ENCODE results near the gene SLC44A2.

The SLC44A2 gene

DNA sequence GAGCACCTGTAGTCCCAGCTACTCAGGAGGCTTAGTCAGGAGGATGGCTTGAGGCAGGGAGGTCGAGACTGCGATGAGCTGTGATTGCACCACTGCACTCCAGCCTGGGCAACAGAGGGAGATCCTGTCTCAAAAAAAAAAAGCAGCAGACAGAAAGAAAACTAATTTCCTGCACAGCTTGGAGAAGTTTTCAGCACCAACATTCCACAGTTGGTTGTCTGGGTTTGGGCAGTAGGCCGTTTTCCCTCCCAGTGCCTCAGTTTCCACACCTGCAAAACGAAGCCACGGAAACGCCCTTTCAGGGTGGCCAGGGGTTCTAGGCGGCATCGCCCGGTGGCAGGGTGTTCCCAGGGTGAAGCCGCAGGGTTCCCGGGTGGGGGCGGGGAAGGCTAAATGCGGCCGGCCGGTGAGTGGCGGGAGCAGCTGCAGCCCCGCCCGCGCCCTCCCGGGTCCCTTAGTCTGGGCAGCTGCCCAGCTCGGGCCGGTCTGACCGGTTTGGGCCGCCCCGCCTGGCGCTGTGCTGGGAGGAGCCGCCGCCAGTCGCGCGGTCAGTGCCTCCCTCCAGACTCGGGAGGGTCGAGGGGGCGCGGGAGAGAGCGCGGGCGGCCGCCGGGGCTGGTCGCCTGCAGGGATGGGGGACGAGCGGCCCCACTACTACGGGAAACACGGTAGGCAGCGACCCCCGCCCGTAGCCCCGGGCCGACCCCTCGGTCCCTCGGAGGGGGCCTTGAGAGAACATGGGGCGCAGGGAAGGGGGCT lies at the start of gene SLC44A2:
SLC44A2 (plus strand) TSS at position 551 of the 759 bp plus-strand sequence; CDS start at position 632, 81 bp downstream.
- no peak for DNase-seq

DNA sequence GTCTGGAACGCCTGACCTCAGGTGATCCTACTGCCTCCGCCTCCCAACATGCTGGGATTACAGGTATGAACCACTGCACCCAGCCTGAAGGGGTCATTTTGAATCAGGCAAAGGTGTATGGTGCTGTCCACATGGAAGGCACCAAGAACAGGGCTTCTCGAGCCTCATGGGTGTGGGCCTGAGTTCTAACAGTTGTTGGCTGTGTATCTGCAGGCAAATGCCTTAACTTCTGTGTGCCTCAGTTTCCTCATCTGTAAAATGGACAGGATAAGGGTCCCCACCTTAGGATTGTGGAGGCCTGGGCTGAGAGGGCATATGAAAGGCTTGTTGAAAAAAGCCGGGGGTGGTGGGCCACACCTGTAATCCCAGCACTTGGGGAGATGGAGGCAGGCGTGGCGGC lies 47.4 kb upstream of the SLC44A2 start:
- DNase-seq = no peak

DNA sequence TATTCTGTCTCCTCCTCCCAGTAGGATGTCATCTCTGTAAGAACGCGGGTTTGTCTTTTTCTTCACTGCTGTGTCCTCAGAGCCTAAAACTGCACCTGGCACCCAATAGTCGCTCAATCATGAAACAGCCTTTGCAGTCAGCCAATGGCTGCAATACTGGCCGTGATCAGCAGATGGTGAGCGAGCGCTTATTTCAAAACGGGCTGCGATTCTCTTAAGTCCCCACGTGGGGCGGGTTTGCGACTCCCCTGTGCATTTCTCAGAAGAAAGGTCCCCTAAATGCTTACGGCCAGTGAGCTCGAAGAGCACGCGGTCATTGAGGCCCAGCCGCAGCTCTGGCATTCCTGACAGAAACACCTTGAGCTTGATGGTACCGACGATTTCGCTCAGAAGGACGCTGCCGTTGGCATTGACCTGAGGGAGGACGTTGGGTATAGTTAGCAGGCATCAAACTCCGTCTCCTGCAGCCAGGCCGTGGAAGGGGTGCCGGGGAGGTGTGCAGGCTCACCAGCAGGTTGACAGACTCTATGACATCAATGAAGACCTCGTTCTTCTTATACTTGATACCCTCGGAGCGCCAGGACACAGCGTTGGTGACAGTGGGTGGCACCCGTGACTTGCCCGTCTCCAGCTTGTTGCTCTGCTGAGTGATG lies 44.2 kb upstream of the SLC44A2 start:
- peak in 1 of 2 experiments; percentile 62 for DNase-seq

DNA sequence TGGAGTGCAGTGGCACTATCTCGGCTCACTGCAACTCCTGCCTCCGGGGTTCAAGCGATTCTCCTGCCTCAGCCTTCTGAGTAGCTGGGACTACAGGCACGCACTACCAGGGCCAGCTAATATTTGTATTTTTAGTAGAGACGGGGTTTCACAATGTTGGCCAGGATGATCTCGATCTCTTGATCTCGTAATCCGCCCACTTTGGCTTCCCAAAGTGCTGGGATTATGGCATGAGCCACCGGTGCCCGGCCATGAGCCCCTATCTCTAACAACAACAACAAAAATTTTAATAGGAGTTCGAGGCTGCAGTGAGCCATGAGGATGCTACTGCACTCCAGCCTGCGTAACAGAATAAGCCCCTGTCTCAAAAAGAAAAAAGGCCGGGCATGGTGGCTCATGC lies 43.3 kb upstream of the SLC44A2 start:
- no peak for DNase-seq

DNA sequence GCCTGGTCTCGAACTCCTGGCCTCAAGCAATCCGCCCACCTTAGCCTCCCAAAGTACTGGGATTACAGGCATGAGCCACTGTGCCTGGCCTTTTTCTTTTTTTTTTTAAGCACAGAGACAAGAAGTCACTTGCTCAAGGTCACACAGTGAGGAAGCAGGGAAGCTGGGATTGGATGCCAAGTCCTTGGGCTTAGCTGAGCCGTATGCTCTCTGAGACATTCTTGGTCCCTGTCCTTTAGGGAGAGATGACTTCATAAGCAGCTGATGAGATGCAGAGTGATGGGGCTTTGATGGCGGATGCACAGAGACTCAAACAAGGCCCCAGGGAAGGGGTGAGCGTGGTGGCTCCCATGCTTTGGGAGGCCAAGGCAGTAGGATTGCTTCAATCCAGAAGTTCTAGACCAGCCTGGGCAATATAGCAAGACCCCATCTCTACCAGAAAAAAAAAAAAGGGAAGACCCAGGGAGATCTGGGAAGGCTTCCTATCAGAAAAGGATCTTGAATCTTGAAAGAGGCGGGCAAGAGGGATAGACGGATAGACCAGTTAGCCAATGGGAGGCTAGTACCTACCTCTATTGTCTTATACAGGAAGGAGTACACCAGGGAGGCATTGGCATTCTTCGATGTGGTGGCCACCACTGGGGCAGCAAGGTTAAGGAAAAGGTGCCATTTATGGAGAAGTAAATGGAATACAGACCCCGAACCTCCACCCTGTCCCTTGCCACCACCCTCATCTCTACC lies 42.1 kb upstream of the SLC44A2 start:
- no peak for DNase-seq

DNA sequence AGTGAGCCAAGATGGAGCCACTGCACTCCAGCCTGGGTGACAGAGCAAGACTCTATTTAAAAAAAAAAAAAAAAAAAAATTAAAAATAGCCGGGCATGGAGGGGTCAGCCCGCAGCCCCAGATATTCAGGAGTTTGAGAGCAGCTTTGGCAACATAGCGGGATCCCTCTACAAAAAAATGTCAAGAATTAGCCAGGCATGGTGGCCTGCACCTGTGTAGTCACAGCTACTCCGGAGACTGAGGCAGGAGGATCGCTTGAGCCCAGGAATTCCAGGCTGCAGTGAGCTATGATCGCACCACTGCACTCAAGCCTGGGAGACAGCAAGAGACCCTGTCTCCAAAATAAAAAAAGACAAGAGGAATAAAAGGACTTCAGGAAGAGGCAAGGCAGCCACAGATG lies 39.0 kb upstream of the SLC44A2 start:
- no peak for DNase-seq

DNA sequence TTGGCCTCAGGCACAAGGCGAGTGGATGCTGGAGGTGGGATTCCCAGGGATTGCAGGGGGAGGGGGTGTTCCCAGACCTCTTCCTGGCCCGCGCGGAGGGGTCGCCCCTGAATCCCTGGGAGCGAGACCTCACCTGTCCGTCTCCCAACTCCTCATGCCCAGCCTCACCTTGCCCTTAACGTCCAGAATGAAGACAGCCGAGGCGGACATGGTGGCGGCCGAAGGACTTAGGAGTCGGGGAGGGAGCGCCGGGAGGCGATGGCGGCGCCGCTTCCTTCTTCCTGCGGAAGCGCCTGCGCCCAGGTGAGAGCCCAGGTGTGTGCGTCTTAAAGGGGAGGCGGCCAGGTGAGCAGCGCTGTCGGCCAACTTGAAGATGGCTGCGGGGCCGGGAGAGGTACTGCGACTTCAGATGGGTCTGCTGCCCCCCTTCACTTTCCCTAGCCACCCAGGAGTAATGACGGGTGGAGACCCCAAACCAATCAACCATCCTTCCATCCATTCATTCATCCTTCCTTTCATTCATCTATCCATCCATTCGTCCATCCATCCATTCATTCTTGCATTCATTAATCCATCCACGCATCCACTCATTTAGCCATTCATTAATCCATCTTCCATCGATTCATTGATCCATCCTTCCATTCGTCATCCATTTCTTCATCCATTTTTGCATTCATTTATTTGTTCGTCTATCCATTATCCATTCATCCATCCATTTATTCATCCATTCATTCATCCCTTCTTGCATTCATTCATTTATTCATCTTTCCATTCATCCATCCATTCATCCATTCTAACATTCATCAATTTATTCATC lies 38.1 kb upstream of the SLC44A2 start, which contains the start of gene AP1M2:
AP1M2 (minus strand) TSS at position 291 of the 817 bp plus-strand sequence; CDS start at position 210, 81 bp downstream.
- no peak for DNase-seq

DNA sequence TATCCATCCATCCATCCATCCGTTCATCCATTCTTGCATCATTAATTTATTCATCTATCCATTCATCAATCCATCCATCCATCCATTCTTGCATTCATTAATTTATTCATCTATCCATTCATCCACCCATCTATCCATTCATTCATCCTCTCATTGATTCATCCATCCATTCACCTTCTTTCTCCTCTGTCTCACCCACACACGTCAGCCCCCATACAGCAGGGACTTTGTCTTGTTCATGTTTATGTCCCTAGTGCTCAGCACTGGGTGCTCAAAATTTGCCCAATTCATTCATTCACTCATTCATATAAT lies 37.6 kb upstream of the SLC44A2 start:
- no peak for DNase-seq

DNA sequence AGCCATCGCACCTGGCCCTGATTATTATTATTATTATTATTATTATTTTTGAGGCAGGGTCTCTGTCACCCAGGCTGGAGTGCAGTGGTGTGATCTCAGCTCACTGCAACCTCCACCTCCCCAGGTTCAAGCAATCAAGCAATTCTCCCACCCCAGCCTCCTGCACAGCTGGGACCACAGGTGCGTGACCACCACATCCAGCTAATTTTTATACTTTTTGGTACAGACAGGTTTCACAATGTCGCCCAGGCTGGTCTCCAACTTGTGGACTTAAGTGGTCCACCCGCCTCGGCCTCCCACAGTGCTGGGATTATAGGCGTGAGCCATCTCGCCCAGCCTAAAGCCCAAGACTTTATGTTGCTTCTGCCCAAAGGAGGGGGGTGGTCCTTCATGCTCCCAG lies 32.2 kb upstream of the SLC44A2 start:
- DNase-seq = no peak

DNA sequence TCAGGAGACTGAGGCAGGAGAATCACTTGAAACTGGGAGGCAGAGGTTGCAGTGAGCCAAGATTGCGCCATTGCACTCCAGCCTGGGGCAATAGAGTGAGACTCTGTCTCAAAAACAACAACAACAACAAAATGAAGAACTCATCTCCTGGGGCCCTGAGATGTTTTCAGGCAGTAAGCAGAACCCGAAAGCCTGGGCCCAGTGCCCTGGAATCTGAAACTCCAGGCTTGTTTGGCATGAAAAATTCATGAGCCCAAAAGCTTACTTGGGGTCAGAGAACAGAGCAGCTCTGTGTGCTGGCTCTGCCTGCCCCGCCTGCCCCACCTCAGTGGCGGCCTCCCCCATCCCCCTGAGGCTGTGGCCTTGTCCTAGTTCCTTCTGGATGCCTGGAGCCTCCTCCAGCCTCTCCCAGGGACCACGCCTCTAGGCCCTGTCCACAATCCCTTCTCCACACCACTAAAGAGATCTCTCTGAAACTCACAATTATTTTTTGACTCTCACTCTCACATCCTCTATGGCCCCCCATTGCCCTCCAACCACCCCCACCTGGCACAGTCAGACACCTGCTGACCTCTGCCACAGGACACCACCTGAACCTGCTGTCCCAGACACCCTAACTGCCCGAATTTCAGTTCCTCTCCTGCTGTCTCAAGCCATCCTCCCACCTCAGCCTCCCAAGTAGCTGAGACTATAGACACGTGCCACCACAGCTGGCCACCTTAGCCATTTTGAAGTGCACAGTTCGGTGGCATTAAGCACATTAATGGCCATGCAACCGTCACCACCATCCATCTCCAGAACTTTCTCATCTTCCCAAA lies 31.3 kb upstream of the SLC44A2 start:
- DNase-seq = no peak

DNA sequence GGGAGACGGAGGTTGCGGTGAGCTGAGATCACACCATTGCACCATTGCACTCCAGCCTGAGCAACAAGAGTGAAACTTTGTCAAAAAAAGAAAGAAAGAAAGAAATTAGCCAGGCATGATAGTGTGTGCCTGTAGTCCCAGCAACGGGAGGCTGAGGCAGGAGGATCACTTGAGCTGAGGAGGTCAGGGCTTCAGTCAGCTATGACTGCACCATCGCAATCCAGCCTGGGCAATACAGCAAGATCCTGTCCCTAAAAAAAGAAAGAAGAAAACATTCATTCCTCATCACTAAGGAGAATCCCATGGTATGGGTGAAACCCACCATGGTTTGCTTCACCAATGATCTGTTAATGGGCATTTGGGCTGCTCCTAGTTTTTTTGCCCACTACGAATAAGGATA lies 25.2 kb upstream of the SLC44A2 start:
- no peak for DNase-seq

DNA sequence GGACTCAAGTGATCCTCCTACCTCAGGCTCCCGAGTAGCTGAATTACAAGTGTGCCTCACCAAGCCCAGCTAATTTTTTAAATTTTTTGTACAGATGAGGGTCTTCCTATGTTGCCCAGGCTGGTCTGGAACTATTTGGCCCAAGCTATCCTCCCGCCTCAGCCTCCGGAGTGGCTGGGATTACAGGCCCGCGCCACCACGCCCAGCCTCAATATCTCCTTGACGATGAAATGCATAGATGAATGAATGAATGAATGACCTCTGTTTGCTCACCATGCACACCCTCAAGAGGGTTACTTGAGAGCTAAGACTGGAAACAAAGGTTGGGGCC lies 23.4 kb upstream of the SLC44A2 start:
- DNase-seq = peak in 1 of 2 experiments; percentile 7

DNA sequence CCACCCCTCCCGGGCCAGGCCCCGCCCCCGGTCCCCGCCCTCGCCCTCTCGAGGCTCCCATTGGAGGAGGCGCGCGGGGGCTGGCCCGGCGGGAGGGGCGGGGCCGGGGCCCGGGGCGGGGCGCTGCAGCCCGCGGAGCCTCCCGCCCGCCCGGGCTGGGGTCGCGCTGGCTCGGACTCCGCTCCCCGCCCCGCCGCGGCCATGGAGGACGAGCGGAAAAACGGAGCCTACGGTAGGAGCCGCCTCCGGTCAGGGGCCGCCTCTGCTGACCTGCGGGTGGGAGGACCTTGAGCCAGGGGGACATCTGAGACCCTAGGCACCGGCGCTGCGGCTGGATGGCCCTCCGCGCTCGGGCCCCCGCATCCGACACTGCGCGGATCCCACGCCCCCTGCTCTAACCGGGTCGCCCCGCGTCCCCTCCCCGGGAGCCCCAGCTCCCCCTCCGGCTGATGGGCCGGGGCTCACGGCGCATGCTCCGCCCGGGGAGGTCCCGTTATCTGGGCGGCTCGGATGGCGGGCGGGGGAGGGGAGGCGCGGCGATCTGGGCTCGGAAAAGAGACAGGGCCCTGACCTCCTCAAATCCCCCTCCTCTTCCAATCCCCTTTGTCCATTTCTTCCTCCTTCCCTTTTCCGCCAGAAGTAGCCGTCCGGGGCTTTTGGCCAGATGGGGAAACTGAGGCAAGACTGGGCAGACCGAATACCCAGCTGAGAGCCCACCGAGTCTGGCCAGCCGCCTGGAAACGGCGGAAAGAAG lies 22.8 kb upstream of the SLC44A2 start:
- no peak for DNase-seq

DNA sequence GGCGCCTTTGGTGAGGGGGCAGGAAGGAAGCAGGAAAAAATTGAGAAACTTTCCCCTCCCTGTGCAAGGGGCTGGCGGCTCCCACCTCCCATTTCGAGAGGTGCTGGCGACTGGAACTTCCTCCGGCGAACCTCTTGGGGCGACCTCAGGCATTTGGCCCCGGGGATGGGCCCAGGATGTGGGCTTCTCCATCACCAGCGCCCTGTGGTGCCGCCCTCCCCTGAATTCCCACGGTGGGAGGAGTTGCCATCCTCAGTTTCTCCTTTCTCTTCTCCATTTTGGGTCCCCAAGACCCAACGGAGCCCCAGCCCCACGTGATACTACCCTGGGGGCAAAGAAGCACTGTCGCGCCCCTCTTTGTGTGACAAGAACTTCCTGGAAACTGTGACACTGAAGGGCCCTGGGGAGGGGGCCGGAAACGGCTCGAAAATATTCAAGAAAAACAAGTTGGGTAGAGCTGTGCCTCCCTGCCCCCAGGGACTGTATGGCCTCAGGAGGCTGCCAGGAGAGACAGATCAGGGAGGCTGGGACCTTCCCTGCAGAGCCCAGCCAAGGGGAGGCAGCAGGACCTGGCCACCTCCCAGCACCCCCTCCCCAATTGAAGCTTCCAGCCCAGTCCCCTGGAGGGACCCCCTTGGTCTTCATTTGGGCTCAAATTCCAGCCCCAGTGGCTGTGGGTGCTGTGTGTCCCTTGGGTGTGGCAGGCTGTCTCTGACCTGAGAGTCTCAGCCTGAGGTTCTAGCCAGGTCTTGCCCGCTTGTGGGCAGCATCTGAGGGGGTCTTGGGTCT lies 22.1 kb upstream of the SLC44A2 start:
- no peak for DNase-seq

DNA sequence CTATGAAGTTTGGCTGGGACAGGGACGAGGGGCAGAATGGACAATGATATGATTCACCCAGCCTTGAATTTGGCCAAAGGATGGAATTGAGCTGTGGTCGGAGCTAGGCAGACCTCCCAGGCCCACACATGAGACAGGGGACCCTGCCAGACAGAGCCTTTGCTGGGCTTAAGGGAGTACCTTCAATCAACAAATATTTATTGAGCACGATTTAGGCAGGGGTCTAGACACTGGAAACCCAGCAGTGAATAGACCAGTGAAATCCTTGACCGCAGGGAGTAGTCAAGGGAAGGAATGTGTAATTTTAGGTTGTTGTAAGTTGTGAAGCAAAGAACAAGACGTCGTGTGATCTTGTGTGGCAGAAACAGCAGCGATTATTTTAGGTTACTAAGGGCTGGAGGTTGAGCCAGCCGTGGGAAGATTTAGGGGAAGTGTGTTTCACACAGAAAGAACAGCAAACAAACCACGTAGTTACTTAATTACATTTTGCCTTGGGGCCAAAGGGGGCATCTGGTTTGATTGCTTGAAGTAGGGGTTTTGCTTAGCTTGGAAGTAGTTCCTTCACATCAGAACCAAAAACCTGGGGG lies 21.4 kb upstream of the SLC44A2 start:
- DNase-seq = no peak

DNA sequence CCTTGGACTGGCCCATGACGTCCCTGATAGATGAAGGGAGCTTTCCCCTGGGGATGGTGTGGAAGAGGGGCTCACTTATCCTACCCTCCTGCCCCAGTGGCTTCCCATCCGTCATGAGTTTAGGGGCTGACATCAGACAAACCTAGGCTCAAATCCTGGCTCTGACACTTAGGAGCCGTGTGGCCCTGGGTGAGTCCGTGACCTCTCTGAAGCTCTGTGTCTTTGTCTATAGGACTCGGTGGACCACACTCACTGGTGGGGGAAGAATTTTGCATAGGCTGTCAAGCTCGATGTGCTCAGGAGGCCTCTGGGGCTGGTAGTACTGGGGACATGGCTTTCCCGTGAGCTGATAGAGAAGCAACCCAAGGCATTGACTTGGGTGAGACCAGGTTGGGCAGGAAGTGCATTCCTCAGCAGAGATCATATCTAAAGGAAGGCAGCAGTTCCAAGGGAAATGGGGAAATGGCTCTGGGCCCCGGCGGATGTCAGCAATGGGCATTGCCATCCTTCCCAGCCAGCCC lies 20.8 kb upstream of the SLC44A2 start:
- DNase-seq = no peak

DNA sequence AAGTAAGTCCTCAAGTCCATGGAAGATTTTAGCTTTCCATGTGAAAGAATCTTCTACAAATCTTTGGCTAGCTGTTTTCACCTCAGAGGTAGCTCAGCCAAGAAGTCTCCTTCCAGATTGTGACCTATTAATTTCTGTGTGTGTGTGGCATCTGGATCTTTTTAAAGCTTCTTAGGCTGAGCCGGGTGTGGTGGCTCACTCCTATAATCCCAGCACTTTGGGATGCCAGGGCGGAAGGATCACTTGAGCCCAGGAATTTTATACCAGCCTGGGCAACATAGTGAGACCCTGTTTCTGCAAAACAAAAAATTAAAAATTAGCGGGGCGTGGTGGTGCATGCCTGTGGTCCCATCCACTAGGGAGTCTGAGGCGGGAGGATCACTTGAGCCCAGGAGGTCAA lies 13.4 kb upstream of the SLC44A2 start:
- no peak for DNase-seq

DNA sequence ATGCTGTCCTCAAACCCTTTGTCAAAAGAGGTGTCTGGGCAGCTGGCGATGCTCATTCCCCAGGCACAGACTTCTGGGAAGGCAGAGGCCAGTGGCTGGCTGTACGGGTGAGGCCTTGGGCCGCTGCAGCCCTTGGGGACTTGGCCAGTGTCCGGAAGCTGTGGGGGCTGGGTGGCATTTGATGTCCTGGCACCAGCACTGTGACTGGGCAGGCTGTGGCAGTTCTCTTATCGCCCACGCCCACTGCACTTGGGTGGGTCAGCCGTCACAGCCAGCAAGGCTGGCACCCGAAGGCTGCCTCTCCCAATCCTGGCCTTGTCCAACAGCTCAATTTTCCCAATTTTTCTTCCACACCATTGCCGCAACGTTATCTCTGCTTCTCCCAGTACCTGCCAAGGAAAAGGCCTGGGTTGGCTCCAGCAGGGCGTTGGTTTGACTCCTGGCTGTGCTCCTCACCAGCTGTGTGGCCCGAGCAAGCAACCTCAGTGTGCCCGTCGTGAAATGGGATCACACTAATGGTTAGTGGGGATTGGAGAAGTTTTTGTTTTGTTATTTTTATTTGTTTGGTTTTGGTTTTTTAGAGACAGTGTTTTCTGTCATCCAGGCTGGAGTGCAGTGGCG lies 12.7 kb upstream of the SLC44A2 start:
- no peak for DNase-seq

DNA sequence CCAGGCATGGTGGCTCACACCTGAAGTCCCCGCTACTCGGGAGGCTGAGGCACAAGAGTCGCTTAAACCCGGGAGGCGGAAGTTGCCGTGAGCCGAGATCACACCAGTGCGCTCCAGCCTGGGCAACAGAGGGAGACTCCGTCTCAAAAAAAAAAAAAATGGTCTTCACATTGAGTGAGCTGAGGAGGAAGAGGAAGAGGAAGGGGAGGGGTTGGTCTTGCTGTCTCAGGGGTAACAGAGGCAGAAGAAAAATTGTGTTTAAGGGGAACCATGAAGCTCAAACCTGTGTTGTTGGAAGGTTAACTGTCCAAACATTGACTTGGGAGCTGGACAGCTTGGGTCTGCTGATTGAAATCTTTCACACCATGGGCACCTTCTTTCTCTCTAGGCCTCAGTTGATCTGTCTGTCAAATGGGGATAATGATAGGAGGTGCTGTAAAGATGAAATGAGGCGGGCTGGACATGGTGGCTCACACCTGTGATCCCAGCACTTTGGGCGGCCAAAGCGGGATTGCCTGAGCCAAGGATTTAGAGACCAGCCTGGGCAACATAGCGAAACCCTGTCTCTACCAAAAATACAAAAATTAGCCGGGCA lies 9.8 kb upstream of the SLC44A2 start:
- DNase-seq = no peak
